Neutrophil (primary cell): ENCODE data around the gene FAM135A.
A peak's percentile ranks its signal among the peaks of the same experiment; 100 is the strongest.
"Not testable (repeated sequence)": the region's sequence is repeated elsewhere in the genome, so short reads cannot be mapped to it uniquely, and the experiment has no call there.

Source experiments
- H3K27ac ChIP-seq: fragments of 200-600 bp; sonication (generic); 2 replicates; pipeline ENCODE4 v1.5.1; 2016; ENCODE audit warnings: mild to moderate bottlenecking, moderate library complexity
- H3K27me3 ChIP-seq: fragments of 200-600 bp; sonication (generic); 2 replicates; pipeline ENCODE4 v1.6.0; 2016; ENCODE audit warnings: mild to moderate bottlenecking
- H3K36me3 ChIP-seq: fragments of 200-600 bp; sonication (generic); 2 replicates; pipeline ENCODE4 v1.5.1; 2017
- H3K4me1 ChIP-seq, 2 experiments: fragments of 200-600 bp in 1 of 2; sonication (generic) in 1 of 2; 1 replicate in 1 of 2; 2 replicates in 1 of 2; pipeline versions ENCODE4 v1.5.1 to v1.6.1; 2013 to 2016; ENCODE audit warnings: low read depth in 1 of 2, low read length in 1 of 2, mild to moderate bottlenecking in 1 of 2, moderate library complexity in 1 of 2; ENCODE audit not compliant: control insufficient read depth in 1 of 2, insufficient read depth in 1 of 2
- H3K4me3 ChIP-seq, 2 experiments: fragments of 200-600 bp in 1 of 2; sonication (generic) in 1 of 2; 1 replicate in 1 of 2; 2 replicates in 1 of 2; pipeline ENCODE4 v1.5.1; 2013 to 2016; ENCODE audit warnings: low read depth in 1 of 2, low read length in 1 of 2, mild to moderate bottlenecking in 1 of 2, moderate library complexity in 1 of 2
- H3K9me3 ChIP-seq: fragments of 200-600 bp; sonication (generic); 2 replicates; pipeline ENCODE4 v1.5.1; 2016
- CTCF ChIP-seq: fragments of 200-600 bp; sonication (generic); IDR thresholded peaks from 2 replicates; pipeline ENCODE4 v1.5.1; 2016; ENCODE audit warnings: antibody characterized with exemption

FAM135A gene

GRCh38 chr6:70557998-70558397 is 144.7 kb downstream of the FAM135A start:
- Histone ChIP-seq H3K4me1 (no peaks in the 10 kb centered on the region), H3K9me3 (no peaks in the 10 kb centered on the region), H3K4me3 (no peak overlapping the region), H3K36me3 (no peaks in the 10 kb centered on the region), H3K27ac (no peak overlapping the region), H3K27me3 (no peaks in the 10 kb centered on the region)
- TF ChIP-seq CTCF: no peak

DNA sequence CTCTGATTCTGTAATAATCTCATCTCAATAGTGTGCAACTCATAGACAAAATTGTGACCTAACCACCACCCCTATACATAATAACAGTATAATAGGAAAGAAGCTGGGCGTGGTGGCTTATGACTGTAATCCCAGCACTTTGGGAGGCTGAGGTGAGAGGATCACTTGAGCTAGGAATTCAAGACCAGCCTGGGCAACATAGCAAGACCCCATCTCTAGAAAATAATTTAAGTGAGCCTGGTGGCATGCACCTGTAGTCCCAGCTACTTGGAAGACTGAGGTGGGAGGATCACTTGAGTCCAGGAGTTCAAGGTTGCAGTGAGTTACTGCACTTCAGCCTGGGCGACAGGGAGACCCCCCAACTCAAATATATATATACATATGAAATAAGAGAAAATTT is 149.1 kb downstream of the FAM135A start:
- H3K9me3 ChIP-seq, H3K27ac ChIP-seq, H3K36me3 ChIP-seq, H3K4me3 ChIP-seq, H3K27me3 ChIP-seq: not testable (repeated sequence)
- H3K4me1 ChIP-seq: peaks cover 7 to 10% of the 10 kb centered on the region in 2 experiments

DNA sequence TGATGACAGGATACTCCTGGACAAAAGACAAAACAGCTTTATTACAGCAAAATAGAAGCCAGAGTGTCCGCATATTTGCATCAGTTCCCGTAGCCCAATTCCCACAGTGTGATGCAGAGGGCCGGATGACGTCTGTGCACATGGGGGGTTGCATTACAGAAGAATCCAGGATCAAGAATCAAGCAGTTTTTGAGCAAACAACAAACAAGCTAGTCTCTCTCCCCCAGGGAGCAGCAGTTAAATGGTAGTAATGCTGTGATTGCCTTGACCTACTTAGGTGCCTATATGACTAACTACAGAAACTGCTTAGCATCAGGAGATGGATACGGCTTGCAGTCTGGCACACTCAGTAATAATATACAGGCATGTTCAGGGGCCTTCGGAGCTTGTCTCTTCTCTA is 150.2 kb downstream of the FAM135A start:
- TF ChIP-seq CTCF: no peak

GRCh38 chr6:70566751-70567382 is 153.6 kb downstream of the FAM135A start, which contains the start of gene SDHAF4:
SDHAF4 (plus strand) TSS chr6:70566930; CDS start chr6:70566941, 11 bp downstream.
- Histone ChIP-seq H3K27ac (peak within 1 kb of the TSS; percentile 72), H3K9me3 (no peaks in the 10 kb centered on the region), H3K27me3 (no peaks in the 10 kb centered on the region), H3K4me1 (peaks cover 7 to 17% of the 10 kb centered on the region in 2 experiments), H3K4me3 (peak within 1 kb of the TSS; percentile 86 to 92), H3K36me3 (no peaks in the 10 kb centered on the region)
- no peak for TF ChIP-seq CTCF

More for the DNA sequence above, 150.2 kb downstream of the FAM135A start:
- peaks cover 7 to 17% of the 10 kb centered on the region in 2 experiments for H3K4me1 ChIP-seq
- H3K36me3 ChIP-seq: no peaks in the 10 kb centered on the region
- no peak overlapping the region for H3K27ac ChIP-seq
- H3K27me3 ChIP-seq: no peaks in the 10 kb centered on the region
- no peak overlapping the region for H3K4me3 ChIP-seq
- H3K9me3 ChIP-seq: no peaks in the 10 kb centered on the region

- no peaks in the 10 kb centered on the region for H3K27me3 ChIP-seq
- TF ChIP-seq CTCF: no peak
- H3K9me3 ChIP-seq: no peaks in the 10 kb centered on the region
- peaks cover 22 to 40% of the 10 kb centered on the region in 2 experiments for H3K4me1 ChIP-seq
- H3K27ac ChIP-seq: no peak overlapping the region
- H3K4me3 ChIP-seq: no peak overlapping the region
- H3K36me3 ChIP-seq: no peaks in the 10 kb centered on the region
These were observed 161.3 kb downstream of the FAM135A start for GRCh38 chr6:70574643-70575042.

- TF ChIP-seq CTCF: no peak
- no peaks in the 10 kb centered on the region for H3K27me3 ChIP-seq
- peak overlapping the region; percentile 66 for H3K27ac ChIP-seq
- no peaks in the 10 kb centered on the region for H3K9me3 ChIP-seq
- peaks cover 22 to 40% of the 10 kb centered on the region in 2 experiments for H3K4me1 ChIP-seq
- peaks cover 10% of the 10 kb centered on the region for H3K36me3 ChIP-seq
- no peak overlapping the region for H3K4me3 ChIP-seq
These were observed 162.7 kb downstream of the FAM135A start for GRCh38 chr6:70575899-70576495.
